Small intestine (tissue), 7 donors: Measurements from ENCODE around the gene MFAP3L. TPM values are rescaled to one million over a fixed set of nuclear protein-coding genes. Genes with fewer than 3 reads are reported as not detected.

ENCODE experiments used
- DNase-seq, 2 donors: peaks; one replicate each; pipeline versions ENCODE4 v3.0.0 to v3.0.0-alpha.2; 2013
- FAIRE-seq: peaks from 2 replicates; lab custom pipeline; 2012; peaks lifted over from hg19 to GRCh38; lab: Jason Lieb, UNC
- H3K27ac ChIP-seq, 3 donors: one replicate each; pipeline ENCODE4 v1.5.1; 2013; ENCODE audit warnings: low read length in 2 of 3, mild to moderate bottlenecking in 2 of 3, control low read depth in 1 of 3, inconsistent platforms in 1 of 3, low read depth in 1 of 3, moderate library complexity in 1 of 3
- H3K27me3 ChIP-seq, 3 donors: one replicate each; pipeline ENCODE4 v1.6.1; 2013; ENCODE audit warnings: low read length in 3 of 3, inconsistent platforms in 1 of 3; ENCODE audit not compliant: control insufficient read depth in 3 of 3, insufficient read depth in 3 of 3
- H3K36me3 ChIP-seq, 3 donors: one replicate each; pipeline ENCODE4 v1.6.1; 2013; ENCODE audit warnings: low read length in 3 of 3, inconsistent platforms in 1 of 3, low read depth in 1 of 3, mild to moderate bottlenecking in 1 of 3, moderate library complexity in 1 of 3; ENCODE audit not compliant: control insufficient read depth in 3 of 3, insufficient read depth in 2 of 3
- H3K4me1 ChIP-seq, 3 donors: one replicate each; pipeline ENCODE4 v1.6.1; 2013; ENCODE audit warnings: low read length in 2 of 3, inconsistent platforms in 1 of 3, low read depth in 1 of 3, mild to moderate bottlenecking in 1 of 3, moderate library complexity in 1 of 3; ENCODE audit not compliant: control insufficient read depth in 3 of 3, insufficient read depth in 2 of 3
- H3K4me3 ChIP-seq, 3 donors: one replicate each; pipeline ENCODE4 v1.5.1; 2013; ENCODE audit warnings: low read length in 3 of 3, control low read depth in 1 of 3, inconsistent platforms in 1 of 3, low read depth in 1 of 3, mild to moderate bottlenecking in 1 of 3, moderate library complexity in 1 of 3
- H3K9me3 ChIP-seq, 2 donors: one replicate each; pipeline ENCODE4 v1.6.1; 2013; ENCODE audit warnings: low read depth in 1 of 2, low read length in 1 of 2; ENCODE audit not compliant: control insufficient read depth in 2 of 2, insufficient read depth in 1 of 2
- WGBS, 3 donors: extraction: QIAGEN DNeasy Blood & Tissue Kit; methylation state at CpG; one replicate each; pipeline ENCODE4 v1.1.7; 2013; 5-methylcytosine and 5-hydroxymethylcytosine counted together
- polyA plus RNA-seq, 4 donors: library from polyadenylated mRNA; stranded (reverse) in 3 of 4; unstranded in 1 of 4; fragments of 200-250 nt in 3 of 4; fragments of 120-200 nt in 1 of 4; gene quantifications; one replicate each; pipeline versions ENCODE4 v1.2.1 to v1.2.3, GENCODE V29; 2013
- donor health status: healthy with polysubstance abuse.
- donor health status: control.
- donor health status: control.
- donor health status: Bipolar disorder and iron deficiency.
- donor health status: healthy.

The MFAP3L gene
- polyA plus RNA-seq, 4 donors: under 0.01 to 2.7 (median 0.61) TPM

DNA sequence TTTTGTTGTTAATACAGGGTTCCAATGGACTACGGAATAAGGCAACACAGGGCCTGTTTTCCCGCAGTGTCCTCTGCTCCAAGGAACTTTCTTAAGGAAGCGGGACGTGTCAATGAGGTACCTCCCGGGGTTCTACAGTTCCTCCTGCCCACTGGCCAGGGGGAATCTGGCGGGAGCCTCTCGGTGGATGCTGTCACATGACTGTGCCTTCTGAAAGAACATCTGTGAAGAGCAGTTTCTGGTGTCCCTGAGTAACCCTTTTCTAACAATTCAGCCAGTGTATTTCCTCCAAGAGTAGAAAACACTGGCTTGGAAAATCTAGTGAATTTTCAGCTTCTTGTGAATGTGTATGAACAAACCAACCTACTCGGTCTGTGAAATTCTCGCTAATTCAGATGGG lies 32.7 kb downstream of the MFAP3L start:
- Histone ChIP-seq H3K9me3 (no peaks in the 10 kb centered on the region), H3K27ac (no peak overlapping the region), H3K36me3 (peaks cover 0 to 4% (median 0%) of the 10 kb centered on the region in 3 donors), H3K4me1 (no peaks in the 10 kb centered on the region), H3K4me3 (no peak overlapping the region), H3K27me3 (no peaks in the 10 kb centered on the region)
- 80 to 90% (median 80%) methylated on average over 9 of the region's 9 CpGs for WGBS, 3 donors
- no peak for FAIRE-seq
- DNase-seq: no peak

DNA sequence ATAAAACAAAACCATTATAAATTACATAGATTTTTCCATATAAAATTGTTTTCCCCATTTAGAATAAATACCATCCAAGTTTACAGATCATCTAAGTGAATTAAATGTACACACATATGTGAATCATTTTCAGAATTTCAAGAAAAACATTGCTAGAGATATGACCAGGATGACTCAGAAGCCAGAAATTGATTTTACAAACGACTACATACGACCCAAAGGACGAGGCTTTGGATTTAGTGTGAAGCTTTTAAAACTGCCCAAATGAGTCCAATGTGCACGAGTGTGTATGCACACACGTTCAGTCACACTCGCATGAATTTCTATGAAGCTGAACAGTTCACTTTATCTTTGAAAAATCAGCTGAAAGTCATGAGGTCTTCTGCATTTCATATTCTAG lies 37.9 kb downstream of the MFAP3L start:
- Histone ChIP-seq H3K36me3 (peaks cover 0 to 4% (median 0%) of the 10 kb centered on the region in 3 donors), H3K27me3 (no peaks in the 10 kb centered on the region), H3K27ac (no peak overlapping the region), H3K9me3 (no peaks in the 10 kb centered on the region), H3K4me3 (no peak overlapping the region), H3K4me1 (no peaks in the 10 kb centered on the region)
- 37 to 69% (median 46%) methylated on average over 6 of the region's 6 CpGs for WGBS, 3 donors
- DNase-seq: no peak
- no peak for FAIRE-seq

DNA sequence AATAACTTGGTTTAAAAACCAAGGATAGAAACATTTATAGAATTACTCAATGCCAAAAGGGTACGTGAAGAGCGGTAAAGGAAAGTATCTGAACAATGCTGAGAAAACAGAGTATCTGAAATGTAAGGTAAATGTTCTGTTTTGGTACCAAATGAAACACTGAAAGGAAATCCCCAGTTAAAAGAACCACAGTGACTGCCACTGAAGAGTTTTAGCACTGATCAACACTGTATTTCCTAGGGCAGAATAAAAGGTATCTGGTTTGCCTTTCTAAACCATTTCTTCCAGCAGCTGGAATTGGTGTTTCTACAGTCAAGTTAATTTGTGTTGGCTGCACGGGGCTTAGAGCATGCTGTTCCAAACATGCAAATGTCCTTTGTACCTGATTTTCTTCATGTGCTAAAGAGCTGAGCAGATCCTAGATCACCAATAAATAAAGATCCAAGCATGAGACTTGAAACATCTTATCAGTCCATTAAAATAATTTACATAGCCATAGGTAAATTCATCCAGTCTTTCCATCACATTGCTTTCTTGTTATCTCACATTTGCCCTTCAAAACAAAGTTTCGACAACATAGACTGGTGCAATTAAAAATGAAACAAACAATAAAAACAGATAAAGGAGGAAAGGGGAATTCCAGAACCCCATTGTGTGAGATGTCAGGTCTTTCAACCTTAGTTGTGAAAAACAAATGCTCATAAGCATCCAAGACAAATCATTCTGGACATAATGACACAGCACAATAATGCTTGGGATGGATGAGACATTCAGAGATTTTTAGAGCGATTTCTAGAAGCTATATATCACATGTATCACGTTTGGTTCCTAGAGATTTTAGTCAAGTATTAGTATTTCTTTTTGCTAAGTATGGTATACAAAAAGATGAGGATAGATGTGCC lies 38.6 kb downstream of the MFAP3L start:
- DNase-seq (no peak), FAIRE-seq (no peak)
- H3K27ac ChIP-seq: no peak overlapping the region
- H3K27me3 ChIP-seq: no peaks in the 10 kb centered on the region
- peaks cover 0 to 4% (median 0%) of the 10 kb centered on the region in 3 donors for H3K36me3 ChIP-seq
- no peak overlapping the region for H3K4me3 ChIP-seq
- 46 to 65% (median 55%) methylated on average over 6 of the region's 6 CpGs for WGBS, 3 donors
- no peaks in the 10 kb centered on the region for H3K9me3 ChIP-seq
- no peaks in the 10 kb centered on the region for H3K4me1 ChIP-seq

DNA sequence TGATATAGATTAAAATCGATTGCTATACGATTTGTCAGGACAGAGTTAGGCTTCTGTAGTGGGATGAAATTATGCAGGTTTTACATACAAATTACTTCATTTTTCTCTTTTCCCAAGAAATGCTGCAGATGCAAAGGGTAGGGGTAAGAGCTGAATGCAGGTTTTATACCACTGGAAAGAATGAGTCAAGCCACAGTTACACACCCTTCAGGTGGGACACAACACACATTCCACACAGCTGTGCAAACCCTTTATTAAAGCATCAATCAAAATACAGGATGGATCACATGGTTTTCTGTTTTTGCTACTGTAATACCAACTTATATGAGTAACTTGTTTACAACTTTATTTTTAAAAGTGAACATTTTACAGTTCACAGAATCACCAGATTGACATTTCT lies 39.8 kb downstream of the MFAP3L start:
- 87 to 95% (median 90%) methylated on average over 2 of the region's 2 CpGs for WGBS, 3 donors
- H3K36me3 ChIP-seq: no peaks in the 10 kb centered on the region
- H3K4me1 ChIP-seq: no peaks in the 10 kb centered on the region
- no peak for FAIRE-seq
- no peak overlapping the region for H3K4me3 ChIP-seq
- no peaks in the 10 kb centered on the region for H3K27me3 ChIP-seq
- H3K9me3 ChIP-seq: no peaks in the 10 kb centered on the region
- no peak overlapping the region for H3K27ac ChIP-seq
- DNase-seq: no peak

DNA sequence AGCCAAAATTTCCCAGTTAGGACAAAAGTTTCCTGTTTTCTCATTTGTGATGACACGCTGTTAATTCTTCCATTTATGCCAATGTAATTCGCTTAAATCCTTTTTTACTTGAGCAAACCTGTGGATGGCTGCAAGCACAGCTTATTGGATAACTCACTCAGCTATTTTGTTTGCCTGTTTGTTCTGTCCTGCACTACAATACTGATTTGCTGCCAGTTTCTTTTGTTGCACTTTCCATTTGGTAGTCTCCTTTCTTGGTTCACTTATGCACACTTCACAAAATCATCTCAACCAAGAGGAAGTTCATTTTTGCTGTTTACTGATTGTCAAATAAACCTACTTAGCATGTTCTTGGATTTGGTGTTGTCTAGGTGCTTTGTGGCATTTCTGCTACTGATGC lies 40.3 kb downstream of the MFAP3L start:
- Histone ChIP-seq H3K27ac (no peak overlapping the region), H3K27me3 (no peaks in the 10 kb centered on the region), H3K9me3 (no peaks in the 10 kb centered on the region), H3K4me3 (no peak overlapping the region), H3K36me3 (no peaks in the 10 kb centered on the region), H3K4me1 (no peaks in the 10 kb centered on the region)
- no peak for FAIRE-seq
- 84% methylated on average over 2 of the region's 2 CpGs for WGBS, 3 donors
- no peak for DNase-seq

DNA sequence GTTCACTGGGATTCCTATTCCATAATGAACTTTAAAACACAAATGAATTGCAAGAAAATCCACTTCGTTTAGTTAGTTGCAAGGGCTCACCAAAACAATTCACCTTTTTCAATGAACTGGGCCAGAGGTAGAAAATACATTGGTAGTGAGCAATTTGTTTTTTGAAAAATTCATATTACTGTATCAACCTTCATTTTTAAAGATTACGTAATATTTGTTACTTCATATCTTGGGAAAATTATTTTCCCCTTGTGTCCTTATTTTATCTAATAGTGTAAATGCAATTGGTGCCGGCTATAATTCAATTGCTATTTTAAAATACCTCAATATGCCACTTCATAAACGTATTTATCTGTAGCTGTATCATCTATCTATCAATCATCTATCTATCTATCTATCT lies 41.5 kb downstream of the MFAP3L start:
- Histone ChIP-seq H3K27me3 (no peaks in the 10 kb centered on the region), H3K4me3 (no peak overlapping the region), H3K36me3 (no peaks in the 10 kb centered on the region), H3K27ac (no peak overlapping the region), H3K4me1 (no peaks in the 10 kb centered on the region), H3K9me3 (no peaks in the 10 kb centered on the region)
- DNase-seq (no peak), FAIRE-seq (no peak)
- WGBS, 3 donors: 66 to 77% (median 68%) methylated on average over 4 of the region's 4 CpGs

DNA sequence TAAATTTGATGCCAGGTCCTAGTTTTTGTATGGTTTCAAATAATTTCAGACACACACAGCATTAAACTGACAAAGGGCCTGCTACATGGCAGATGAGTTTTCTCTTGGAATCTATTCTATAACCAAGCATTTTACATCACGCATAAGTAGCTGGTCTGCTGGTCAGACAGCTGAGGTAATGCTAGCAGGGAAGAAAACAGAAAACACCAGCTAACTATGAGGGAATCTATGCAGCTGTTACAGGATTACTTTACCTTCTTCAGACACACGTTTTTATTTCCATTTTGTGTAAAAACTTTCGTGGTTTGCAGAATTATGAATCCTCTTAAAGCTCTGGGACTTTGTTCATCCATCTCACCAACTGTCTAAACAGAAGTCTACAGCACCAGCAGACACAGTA lies 42.0 kb downstream of the MFAP3L start:
- H3K4me1 ChIP-seq: no peaks in the 10 kb centered on the region
- H3K9me3 ChIP-seq: no peaks in the 10 kb centered on the region
- no peak for DNase-seq
- no peak overlapping the region for H3K4me3 ChIP-seq
- no peaks in the 10 kb centered on the region for H3K36me3 ChIP-seq
- FAIRE-seq: no peak
- 48 to 57% (median 48%) methylated on average over 3 of the region's 3 CpGs for WGBS, 3 donors
- H3K27me3 ChIP-seq: no peaks in the 10 kb centered on the region
- H3K27ac ChIP-seq: no peak overlapping the region

DNA sequence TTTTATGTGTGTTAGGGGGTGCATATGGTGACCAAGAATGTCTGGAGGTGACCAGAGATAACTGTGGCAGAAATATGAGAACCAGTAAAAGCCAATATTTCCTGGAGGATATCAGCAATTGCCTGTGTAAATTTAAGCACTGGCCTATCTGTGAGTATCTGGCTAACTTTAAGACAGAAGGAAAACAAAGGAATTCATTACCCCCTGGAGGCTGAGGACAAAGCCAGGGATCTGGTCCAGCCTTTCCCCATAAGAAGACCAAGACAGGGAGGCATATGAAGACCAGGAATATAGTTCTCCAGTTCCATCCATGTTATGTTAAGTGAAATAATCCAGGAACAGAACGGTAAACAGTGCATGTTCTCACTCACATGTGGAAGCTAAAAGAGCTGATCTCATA lies 49.2 kb downstream of the MFAP3L start:
- no peak overlapping the region for H3K4me3 ChIP-seq
- WGBS, 3 donors: 78 to 83% (median 83%) methylated on average over 1 of the region's 1 CpG
- no peaks in the 10 kb centered on the region for H3K27me3 ChIP-seq
- DNase-seq (no peak), FAIRE-seq (no peak)
- peaks cover 0 to 13% (median 0%) of the 10 kb centered on the region in 3 donors for H3K4me1 ChIP-seq
- H3K36me3 ChIP-seq: no peaks in the 10 kb centered on the region
- peak overlapping the region in 1 of 3 donors; percentile 76 for H3K27ac ChIP-seq
- no peaks in the 10 kb centered on the region for H3K9me3 ChIP-seq
